K562 (cell line): Measurements from ENCODE around the gene FIZ1. TPM values are rescaled to one million over a fixed set of nuclear protein-coding genes. Genes with fewer than 3 reads are reported as not detected.

Experiments
- NFE2L1 ChIP-seq: fragments of 450-650 bp; IDR thresholded peaks from 2 replicates; pipeline ENCODE4 v1.6.1; 2016; ENCODE audit warnings: missing genetic modification characterization, low read depth, mild to moderate bottlenecking, missing compliant biosample characterization, moderate library complexity, borderline replicate concordance
- POLR2G ChIP-seq: fragments of 200-400 bp; formaldehyde crosslinking; IDR thresholded peaks from 2 replicates; pipeline ENCODE4 v1.6.1; 2017; ENCODE audit warnings: low read depth, mild to moderate bottlenecking, antibody characterized with exemption, low read length, moderate library complexity
- RBM34 ChIP-seq: fragments of 200-400 bp; formaldehyde crosslinking; IDR thresholded peaks from 2 replicates; pipeline ENCODE4 v1.6.1; 2018; ENCODE audit warnings: low read length, borderline replicate concordance; ENCODE audit not compliant: insufficient read depth
- polyA plus RNA-seq, 8 experiments: library from polyadenylated mRNA; depleted of rRNA in 4 of 8; stranded (reverse) in 5 of 8; unstranded in 3 of 8; fragments of >200 nt; fragmentation: Nextera tagmentation in 2 of 8; fragmentation: Illumina TruSeq in 1 of 8; extraction: Ambion mirVana in 2 of 8; extraction: Trizol in 1 of 8; gene quantifications; 2 replicates each; pipeline versions ENCODE4 v1.2.1 to v1.2.3, GENCODE V29; 2011 to 2014; ENCODE audit warnings: inconsistent platforms in 1 of 8, missing spikeins in 1 of 8
- total RNA-seq, 7 experiments: library from RNA; depleted of rRNA in 6 of 7; stranded (reverse); fragments of >200 nt in 6 of 7; fragmentation: Illumina TruSeq in 2 of 7; extraction: Trizol in 2 of 7; gene quantifications; 2 replicates each; pipeline versions ENCODE4 v1.2.1 to v1.2.3, GENCODE V29; 2011 to 2021; ENCODE audit warnings: low replicate concordance in 1 of 7
- TF ChIP-seq, protein P1 (sequence below), 2 experiments: fragments of 450-650 bp; IDR thresholded peaks; 2 replicates each; pipeline ENCODE4 v1.6.1; 2016; ENCODE audit warnings: mild to moderate bottlenecking in 2 of 2, borderline replicate concordance in 1 of 2, low read depth in 1 of 2, moderate library complexity in 1 of 2
- TF ChIP-seq, protein P2 (sequence below), 2 experiments: fragments of 450-650 bp; formaldehyde crosslinking in 1 of 2; IDR thresholded peaks; 2 replicates each; pipeline versions ENCODE4 v1.4.0 to v1.6.1; 2014 to 2020; ENCODE audit warnings: mild to moderate bottlenecking in 2 of 2, borderline replicate concordance in 1 of 2, low read depth in 1 of 2
- TF ChIP-seq, protein P3 (sequence below): sonication (generic); formaldehyde crosslinking; IDR thresholded peaks from 2 replicates; pipeline ENCODE4 v1.4.0; 2020; ENCODE audit warnings: mild to moderate bottlenecking, missing genetic modification reagents

The FIZ1 gene
- total and polyA plus RNA-seq, 9 of the 15 experiments (the other 6 are each of a cell fraction or from before 2014, with no cell fraction given), result 0.79 to 17.5 (median 5.5) TPM

DNA sequence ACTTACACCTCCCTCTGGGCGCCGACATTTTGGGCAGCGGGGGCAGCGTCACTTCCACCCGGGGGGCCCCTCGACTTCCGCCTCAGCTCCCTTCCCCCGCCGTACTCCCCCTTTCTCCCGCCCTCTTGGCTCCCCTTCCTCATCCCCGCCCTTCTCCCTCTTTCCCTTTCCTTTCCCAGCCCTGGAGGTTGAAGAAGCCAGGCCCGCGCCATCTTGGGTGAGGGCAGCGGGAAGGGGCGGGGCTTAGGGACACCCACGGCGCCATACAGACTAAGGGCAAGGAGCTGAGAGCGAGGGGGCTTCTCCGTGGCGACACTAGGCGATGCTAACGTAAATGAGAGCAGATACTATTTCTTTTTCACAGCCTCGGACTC, at the start of gene FIZ1 (continued):
- TF ChIP-seq, protein P1, sequence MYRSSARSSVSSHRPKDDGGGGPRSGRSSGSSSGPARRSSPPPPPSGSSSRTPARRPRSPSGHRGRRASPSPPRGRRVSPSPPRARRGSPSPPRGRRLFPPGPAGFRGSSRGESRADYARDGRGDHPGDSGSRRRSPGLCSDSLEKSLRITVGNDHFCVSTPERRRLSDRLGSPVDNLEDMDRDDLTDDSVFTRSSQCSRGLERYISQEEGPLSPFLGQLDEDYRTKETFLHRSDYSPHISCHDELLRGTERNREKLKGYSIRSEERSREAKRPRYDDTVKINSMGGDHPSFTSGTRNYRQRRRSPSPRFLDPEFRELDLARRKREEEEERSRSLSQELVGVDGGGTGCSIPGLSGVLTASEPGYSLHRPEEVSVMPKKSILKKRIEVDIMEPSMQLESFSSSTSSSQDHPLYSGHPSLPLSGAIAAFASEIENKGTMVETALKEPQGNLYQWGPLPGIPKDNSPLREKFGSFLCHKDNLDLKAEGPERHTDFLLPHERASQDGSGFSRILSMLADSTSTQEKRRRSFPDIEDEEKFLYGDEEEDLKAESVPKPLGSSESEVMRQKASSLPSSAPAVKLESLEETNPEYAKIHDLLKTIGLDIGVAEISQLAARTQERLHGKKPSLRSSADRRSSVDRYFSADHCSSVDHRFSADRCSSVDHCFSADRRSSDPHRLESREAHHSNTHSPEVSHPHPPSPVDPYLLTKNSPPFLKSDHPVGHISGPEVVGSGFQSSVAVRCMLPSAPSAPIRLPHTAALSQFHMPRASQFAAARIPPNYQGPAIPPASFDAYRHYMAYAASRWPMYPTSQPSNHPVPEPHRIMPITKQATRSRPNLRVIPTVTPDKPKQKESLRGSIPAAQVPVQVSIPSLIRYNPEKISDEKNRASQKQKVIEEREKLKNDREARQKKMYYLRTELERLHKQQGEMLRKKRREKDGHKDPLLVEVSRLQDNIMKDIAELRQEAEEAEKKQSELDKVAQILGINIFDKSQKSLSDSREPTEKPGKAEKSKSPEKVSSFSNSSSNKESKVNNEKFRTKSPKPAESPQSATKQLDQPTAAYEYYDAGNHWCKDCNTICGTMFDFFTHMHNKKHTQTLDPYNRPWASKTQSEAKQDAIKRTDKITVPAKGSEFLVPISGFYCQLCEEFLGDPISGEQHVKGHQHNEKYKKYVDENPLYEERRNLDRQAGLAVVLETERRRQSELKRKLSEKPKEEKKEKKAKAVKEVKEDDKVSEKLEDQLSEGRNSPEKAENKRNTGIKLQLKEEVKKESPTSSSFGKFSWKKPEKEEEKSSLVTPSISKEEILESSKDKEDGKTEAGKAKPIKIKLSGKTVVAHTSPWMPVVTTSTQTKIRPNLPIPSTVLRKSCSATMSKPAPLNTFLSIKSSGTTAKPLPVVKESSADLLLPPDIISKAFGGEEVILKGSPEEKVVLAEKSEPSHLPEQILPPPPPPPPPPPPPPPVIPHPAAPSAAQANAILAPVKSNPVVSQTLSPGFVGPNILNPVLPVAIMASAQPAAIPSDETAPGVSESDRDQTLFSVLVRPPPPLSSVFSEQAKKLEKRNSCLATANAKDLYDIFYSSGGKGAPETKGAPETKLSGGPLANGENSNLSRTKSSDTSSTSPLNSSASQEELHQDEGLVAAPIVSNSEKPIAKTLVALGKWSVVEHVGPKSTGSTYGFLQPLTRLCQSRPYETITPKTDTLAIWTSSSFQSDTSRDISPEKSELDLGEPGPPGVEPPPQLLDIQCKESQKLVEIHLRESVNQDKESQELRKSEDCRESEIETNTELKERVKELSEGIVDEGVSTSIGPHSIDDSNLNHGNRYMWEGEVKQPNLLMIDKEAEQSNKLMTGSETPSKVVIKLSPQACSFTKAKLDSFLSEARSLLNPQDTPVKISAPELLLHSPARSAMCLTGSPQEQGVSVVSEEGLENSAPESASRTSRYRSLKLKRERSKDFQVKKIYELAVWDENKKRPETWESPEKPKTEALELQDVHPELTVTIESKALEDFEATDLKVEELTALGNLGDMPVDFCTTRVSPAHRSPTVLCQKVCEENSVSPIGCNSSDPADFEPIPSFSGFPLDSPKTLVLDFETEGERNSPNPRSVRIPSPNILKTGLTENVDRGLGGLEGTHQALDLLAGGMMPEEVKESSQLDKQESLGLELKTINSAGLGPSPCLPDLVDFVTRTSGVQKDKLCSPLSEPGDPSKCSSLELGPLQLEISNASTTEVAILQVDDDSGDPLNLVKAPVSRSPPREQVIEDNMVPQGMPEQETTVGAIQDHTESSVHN (IDR thresholded peaks at IDR 0.05; ENCODE audit: borderline replicate concordance in 1 of 2, low read depth in 1 of 2), result no peak; a peak in 1 of 4 replicates
- TF ChIP-seq, protein P2, sequence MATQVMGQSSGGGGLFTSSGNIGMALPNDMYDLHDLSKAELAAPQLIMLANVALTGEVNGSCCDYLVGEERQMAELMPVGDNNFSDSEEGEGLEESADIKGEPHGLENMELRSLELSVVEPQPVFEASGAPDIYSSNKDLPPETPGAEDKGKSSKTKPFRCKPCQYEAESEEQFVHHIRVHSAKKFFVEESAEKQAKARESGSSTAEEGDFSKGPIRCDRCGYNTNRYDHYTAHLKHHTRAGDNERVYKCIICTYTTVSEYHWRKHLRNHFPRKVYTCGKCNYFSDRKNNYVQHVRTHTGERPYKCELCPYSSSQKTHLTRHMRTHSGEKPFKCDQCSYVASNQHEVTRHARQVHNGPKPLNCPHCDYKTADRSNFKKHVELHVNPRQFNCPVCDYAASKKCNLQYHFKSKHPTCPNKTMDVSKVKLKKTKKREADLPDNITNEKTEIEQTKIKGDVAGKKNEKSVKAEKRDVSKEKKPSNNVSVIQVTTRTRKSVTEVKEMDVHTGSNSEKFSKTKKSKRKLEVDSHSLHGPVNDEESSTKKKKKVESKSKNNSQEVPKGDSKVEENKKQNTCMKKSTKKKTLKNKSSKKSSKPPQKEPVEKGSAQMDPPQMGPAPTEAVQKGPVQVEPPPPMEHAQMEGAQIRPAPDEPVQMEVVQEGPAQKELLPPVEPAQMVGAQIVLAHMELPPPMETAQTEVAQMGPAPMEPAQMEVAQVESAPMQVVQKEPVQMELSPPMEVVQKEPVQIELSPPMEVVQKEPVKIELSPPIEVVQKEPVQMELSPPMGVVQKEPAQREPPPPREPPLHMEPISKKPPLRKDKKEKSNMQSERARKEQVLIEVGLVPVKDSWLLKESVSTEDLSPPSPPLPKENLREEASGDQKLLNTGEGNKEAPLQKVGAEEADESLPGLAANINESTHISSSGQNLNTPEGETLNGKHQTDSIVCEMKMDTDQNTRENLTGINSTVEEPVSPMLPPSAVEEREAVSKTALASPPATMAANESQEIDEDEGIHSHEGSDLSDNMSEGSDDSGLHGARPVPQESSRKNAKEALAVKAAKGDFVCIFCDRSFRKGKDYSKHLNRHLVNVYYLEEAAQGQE (IDR thresholded peaks at IDR 0.05; ENCODE audit: borderline replicate concordance), result no peak
- TF ChIP-seq, protein P2 (CRISPR knock-in tag; IDR thresholded peaks at IDR 0.05; ENCODE audit: low read depth), result no peak
- TF ChIP-seq NFE2L1 (tag) (no peak), RBM34 (no peak), POLR2G (peak; percentile 51)
- TF ChIP-seq, protein P3, sequence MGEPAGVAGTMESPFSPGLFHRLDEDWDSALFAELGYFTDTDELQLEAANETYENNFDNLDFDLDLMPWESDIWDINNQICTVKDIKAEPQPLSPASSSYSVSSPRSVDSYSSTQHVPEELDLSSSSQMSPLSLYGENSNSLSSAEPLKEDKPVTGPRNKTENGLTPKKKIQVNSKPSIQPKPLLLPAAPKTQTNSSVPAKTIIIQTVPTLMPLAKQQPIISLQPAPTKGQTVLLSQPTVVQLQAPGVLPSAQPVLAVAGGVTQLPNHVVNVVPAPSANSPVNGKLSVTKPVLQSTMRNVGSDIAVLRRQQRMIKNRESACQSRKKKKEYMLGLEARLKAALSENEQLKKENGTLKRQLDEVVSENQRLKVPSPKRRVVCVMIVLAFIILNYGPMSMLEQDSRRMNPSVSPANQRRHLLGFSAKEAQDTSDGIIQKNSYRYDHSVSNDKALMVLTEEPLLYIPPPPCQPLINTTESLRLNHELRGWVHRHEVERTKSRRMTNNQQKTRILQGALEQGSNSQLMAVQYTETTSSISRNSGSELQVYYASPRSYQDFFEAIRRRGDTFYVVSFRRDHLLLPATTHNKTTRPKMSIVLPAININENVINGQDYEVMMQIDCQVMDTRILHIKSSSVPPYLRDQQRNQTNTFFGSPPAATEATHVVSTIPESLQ (CRISPR knock-in tag), result no peak
